Choroid plexus epithelial cell (primary cell): ENCODE data around the gene COL15A1.

Experiments
- DNase-seq: peaks from one replicate; pipeline ENCODE4 v3.0.0-alpha.2; 2010; ENCODE audit warnings: low read depth
- H3K4me3 ChIP-seq: 2 replicates; pipeline ENCODE4 v1.5.1; 2011; ENCODE audit warnings: low read depth, mild to moderate bottlenecking, control low read depth, low read length, moderate library complexity
- TF ChIP-seq, protein P1 (sequence below): conservative IDR thresholded peaks from 2 replicates; pipeline ENCODE4 v1.5.1; 2011; ENCODE audit warnings: low read depth, mild to moderate bottlenecking, control low read depth, inconsistent platforms, low read length, moderate library complexity

COL15A1 gene

DNA sequence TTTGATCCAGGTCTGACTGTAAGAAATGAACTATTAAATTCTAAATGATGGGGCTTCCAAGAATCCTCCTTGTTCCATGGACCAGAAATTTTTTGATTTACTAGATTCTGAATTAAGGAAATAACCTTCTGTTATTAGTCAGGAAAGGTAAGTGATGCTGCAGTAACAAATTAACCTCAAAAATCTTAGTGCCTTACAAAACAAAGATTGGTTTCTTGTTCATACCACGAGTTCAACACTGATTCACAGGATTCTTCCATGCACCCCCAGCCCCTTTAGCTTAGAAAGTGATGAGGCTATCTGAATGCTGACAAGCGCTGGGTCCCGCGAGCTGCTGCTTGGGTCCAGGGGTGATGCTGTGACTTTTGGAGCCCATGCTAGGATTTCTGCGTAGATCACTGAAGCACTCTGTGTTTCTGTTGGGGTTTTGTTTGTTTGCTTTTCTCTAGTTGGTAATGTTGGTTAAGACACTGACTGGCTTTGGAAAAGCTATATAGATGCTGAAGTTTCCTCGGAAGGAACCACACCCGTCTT is 52.3 kb downstream of the COL15A1 start:
- TF ChIP-seq, protein P1, sequence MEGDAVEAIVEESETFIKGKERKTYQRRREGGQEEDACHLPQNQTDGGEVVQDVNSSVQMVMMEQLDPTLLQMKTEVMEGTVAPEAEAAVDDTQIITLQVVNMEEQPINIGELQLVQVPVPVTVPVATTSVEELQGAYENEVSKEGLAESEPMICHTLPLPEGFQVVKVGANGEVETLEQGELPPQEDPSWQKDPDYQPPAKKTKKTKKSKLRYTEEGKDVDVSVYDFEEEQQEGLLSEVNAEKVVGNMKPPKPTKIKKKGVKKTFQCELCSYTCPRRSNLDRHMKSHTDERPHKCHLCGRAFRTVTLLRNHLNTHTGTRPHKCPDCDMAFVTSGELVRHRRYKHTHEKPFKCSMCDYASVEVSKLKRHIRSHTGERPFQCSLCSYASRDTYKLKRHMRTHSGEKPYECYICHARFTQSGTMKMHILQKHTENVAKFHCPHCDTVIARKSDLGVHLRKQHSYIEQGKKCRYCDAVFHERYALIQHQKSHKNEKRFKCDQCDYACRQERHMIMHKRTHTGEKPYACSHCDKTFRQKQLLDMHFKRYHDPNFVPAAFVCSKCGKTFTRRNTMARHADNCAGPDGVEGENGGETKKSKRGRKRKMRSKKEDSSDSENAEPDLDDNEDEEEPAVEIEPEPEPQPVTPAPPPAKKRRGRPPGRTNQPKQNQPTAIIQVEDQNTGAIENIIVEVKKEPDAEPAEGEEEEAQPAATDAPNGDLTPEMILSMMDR, result no peak
- no peak for DNase-seq
- no peak overlapping the region for H3K4me3 ChIP-seq

DNA sequence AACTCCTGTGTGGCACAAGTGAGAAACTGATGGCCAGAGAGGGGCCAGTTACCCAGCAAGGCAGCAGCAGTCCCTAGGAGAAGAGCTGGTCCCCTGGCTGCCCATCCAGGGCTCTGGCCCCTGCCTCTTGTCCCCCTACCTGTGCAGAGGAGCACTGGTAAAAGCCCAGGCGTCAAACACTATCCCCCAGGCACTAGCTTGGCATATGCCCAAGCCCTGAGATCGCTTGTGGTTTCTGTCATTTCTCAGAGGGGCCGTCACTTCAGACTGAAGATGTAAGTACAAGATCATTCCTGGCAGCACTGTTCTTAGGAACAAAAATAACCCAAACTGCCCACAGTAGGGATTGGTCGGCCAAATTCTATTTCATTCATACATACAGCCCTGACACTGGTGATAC is 53.9 kb downstream of the COL15A1 start:
- TF ChIP-seq, protein P1, result no peak
- peak; percentile 53 for DNase-seq
- no peak overlapping the region for H3K4me3 ChIP-seq

DNA sequence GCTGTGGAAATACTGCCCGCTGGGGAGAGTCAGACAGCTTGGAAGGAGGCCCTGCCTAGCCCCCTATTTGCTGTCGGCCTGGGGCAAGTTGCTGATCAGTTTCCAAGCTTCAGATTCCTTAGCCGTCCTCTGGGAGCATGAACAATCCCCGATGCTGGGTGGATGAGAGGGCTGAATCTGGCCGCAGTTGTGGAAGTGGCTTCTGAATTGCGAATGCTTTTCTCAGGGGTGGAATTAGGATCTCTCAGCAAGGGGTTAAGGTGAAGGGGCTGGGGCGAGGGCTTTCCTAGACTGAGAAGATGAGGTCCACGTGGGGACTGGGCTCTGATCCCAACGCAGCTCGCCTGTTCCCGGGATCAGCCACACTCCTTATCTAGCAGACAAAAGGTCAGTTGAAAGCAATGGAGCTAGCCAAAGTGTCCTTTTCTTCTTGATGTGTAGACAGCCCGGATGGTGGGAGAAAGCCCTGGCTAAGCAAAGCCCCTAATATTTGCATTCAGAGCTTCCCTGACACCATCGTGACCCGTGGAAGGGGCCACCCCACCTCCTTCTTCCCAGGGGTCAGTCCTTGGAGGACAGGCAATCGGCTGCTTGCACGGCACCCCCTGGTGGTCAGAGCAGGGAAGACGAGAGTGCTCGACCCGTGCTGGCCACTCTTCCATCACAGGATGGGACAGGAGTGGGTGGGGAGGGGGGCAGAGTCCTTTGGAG is 54.9 kb downstream of the COL15A1 start:
- DNase-seq, result peak; percentile 68
- TF ChIP-seq, protein P1, result peak; percentile 96
- no peak overlapping the region for H3K4me3 ChIP-seq

DNA sequence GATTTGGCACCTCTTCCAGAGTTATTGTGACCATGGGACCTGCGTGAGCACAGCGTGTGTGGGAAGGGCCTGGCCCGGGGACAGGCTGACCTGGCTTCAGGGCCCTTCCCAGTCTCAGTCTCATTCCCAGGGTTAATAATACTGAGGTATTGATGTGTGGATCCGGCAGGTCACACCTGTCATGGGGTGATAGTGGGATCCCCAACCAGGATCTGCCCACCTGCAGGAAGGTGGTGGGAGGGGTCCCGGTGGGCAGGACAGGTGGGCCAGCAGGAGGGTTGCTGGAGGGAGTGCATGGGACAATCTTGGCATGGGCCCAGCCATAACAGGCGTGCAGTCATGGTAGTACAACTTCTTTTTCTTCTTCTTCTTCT is 55.4 kb downstream of the COL15A1 start:
- DNase-seq, result no peak
- TF ChIP-seq, protein P1, result no peak
- H3K4me3 ChIP-seq, result no peak overlapping the region

DNA sequence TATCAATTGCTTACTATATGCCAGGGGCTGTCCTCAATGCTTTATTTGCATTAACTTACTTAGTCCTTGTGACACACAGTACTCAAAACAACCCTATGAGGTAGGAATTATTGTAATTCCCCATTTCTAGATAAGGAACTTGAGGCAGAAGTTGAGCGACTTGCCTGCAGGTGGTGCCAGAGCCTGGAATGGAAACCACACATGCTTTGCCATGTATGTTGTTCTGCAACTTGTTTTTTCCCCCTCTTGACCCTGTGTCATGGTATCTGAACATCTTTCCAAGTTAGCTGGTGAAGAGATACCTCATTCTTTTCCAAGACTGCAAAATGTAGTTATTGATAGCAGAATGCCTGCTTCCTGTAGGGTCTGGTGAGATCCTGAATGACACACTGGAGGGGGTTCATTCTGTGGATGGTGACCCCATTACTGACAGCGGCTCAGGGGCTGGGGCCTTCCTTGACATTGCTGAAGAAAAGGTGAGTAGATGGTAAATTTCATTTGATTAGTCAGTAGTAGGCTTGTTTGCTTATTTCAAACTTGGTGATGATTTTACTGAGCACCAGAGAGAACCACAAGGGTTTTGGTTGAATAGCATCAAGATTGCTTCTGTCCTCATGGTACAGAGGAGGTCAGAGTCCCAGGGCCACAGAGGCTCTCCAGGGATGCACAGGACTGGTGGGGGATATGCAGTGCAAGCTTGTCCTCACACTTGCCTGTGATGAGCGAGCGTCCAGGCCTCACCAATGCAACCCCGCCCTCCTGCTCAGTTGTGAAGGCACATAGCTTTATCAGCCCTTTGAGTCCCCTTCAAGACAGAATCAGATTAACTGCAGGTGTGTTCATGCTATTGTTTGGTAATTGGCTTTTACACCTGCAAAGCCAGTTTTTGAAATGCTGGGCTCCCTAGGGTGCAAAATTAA is 57.0 kb downstream of the COL15A1 start:
- DNase-seq, result peak; percentile 93
- TF ChIP-seq, protein P1, result peak; percentile 96

DNA sequence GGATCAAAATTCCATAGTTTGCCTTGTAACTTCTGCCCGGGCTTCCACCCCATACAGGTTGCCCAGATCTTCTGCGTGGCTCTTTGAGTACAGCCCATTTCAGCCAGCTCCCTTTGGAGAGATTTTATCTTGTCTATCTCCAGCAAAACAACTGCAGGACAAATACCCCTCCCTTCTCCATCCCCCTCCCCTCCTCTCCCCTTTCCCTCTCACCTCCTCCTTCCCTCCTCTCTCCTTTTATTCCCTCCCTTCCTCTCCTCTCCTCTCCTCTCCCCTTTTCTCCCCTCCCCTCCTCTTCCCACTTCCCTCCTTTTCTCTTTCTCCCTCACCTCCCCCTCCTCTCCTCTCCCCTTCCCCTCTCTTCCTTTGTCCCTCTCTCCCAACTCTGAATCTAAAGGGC is 58.2 kb downstream of the COL15A1 start:
- TF ChIP-seq, protein P1, result no peak
- H3K4me3 ChIP-seq, result no peak overlapping the region
- DNase-seq, result no peak

More for the DNA sequence above, 57.0 kb downstream of the COL15A1 start:
- H3K4me3 ChIP-seq, result no peak overlapping the region
